ENCODE measurements around the gene AGTRAP.

GRCh38 chr1:11784256-11784992 is 48.5 kb downstream of the AGTRAP start:
- TF ChIP-seq ZNF274 (IDR thresholded peaks at IDR 0.05; ENCODE audit: low read depth, low read length), result no peak
- TF ChIP-seq SUZ12 (IDR thresholded peaks at IDR 0.05; ENCODE audit: extremely low read depth, insufficient read depth, insufficient read length), result no peak
- no peak for TF ChIP-seq YY1 (IDR thresholded peaks at IDR 0.05; ENCODE audit: insufficient read depth, insufficient read length)
